ENCODE data around the gene JAG1. TPM values are rescaled to one million over a fixed set of nuclear protein-coding genes. Genes with fewer than 3 reads are reported as not detected.
"Not testable (repeated sequence)": the region's sequence is repeated elsewhere in the genome, so short reads cannot be mapped to it uniquely, and the experiment has no call there.

Gene JAG1
- total RNA-seq, 1 donor = 60.1 TPM

- DNase-seq (ENCODE audit: insufficient read length, low spot score, missing footprints) = peak; percentile 91
- Histone ChIP-seq H3K4me2 (ENCODE audit: insufficient read depth, low read length) (peak overlapping the region; percentile 85), H3K27ac (ENCODE audit: low read depth, low read length) (peak overlapping the region; percentile 80), H3K4me1 (ENCODE audit: insufficient read depth, low read length) (peaks cover 30% of the 10 kb centered on the region), H3K4me3 (ENCODE audit: insufficient read depth, low read length) (peak overlapping the region; percentile 62), H3K27me3 (ENCODE audit: insufficient read depth, low read length) (no peaks in the 10 kb centered on the region), H2AFZ (ENCODE audit: low read length) (peak overlapping the region; percentile 38), H3K36me3 (ENCODE audit: insufficient read depth, low read length) (no peaks in the 10 kb centered on the region), H3K79me2 (ENCODE audit: insufficient read depth, low read length) (no peaks in the 10 kb centered on the region), H4K20me1 (ENCODE audit: insufficient read depth, low read length) (no peaks in the 10 kb centered on the region), H3K9me3 (ENCODE audit: low read depth, low read length) (no peaks in the 10 kb centered on the region)
- no peak for TF ChIP-seq CTCF (IDR thresholded peaks at IDR 0.05; ENCODE audit: extremely low read depth, low read depth, low read length)
These were observed 51.0 kb downstream of the JAG1 start for GRCh38 chr20:10622657-10623418.

GRCh38 chr20:10621149-10621548, 52.6 kb downstream of the JAG1 start:
- DNase-seq (ENCODE audit: insufficient read length, low spot score, missing footprints) = no peak
- no peaks in the 10 kb centered on the region for H3K9me3 ChIP-seq (ENCODE audit: low read depth, low read length)
- no peak overlapping the region for H3K4me3 ChIP-seq (ENCODE audit: insufficient read depth, low read length)
- H3K27ac ChIP-seq (ENCODE audit: low read depth, low read length) = no peak overlapping the region
- H4K20me1 ChIP-seq (ENCODE audit: insufficient read depth, low read length) = no peaks in the 10 kb centered on the region
- H2AFZ ChIP-seq (ENCODE audit: low read length) = no peak overlapping the region
- no peak overlapping the region for H3K4me2 ChIP-seq (ENCODE audit: insufficient read depth, low read length)
- H3K79me2 ChIP-seq (ENCODE audit: insufficient read depth, low read length) = no peaks in the 10 kb centered on the region
- peaks cover 30% of the 10 kb centered on the region for H3K4me1 ChIP-seq (ENCODE audit: insufficient read depth, low read length)
- no peak for TF ChIP-seq CTCF (IDR thresholded peaks at IDR 0.05; ENCODE audit: extremely low read depth, low read depth, low read length)
- no peaks in the 10 kb centered on the region for H3K27me3 ChIP-seq (ENCODE audit: insufficient read depth, low read length)
- no peaks in the 10 kb centered on the region for H3K36me3 ChIP-seq (ENCODE audit: insufficient read depth, low read length)

- Histone ChIP-seq H4K20me1 (ENCODE audit: insufficient read depth, low read length) (no peaks in the 10 kb centered on the region), H3K36me3 (ENCODE audit: insufficient read depth, low read length) (no peaks in the 10 kb centered on the region), H3K4me3 (ENCODE audit: insufficient read depth, low read length) (no peak overlapping the region), H3K4me1 (ENCODE audit: insufficient read depth, low read length) (peaks cover 30% of the 10 kb centered on the region), H3K27ac (ENCODE audit: low read depth, low read length) (peak overlapping the region; percentile 86), H3K79me2 (ENCODE audit: insufficient read depth, low read length) (no peaks in the 10 kb centered on the region), H3K9me3 (ENCODE audit: low read depth, low read length) (no peaks in the 10 kb centered on the region), H3K4me2 (ENCODE audit: insufficient read depth, low read length) (peak overlapping the region; percentile 20), H3K27me3 (ENCODE audit: insufficient read depth, low read length) (no peaks in the 10 kb centered on the region), H2AFZ (ENCODE audit: low read length) (no peak overlapping the region)
- no peak for TF ChIP-seq CTCF (IDR thresholded peaks at IDR 0.05; ENCODE audit: extremely low read depth, low read depth, low read length)
- peak; percentile 73 for DNase-seq (ENCODE audit: insufficient read length, low spot score, missing footprints)
These were observed 54.4 kb downstream of the JAG1 start for GRCh38 chr20:10619427-10619826.

GRCh38 chr20:10618611-10619245, 55.1 kb downstream of the JAG1 start:
- Histone ChIP-seq H3K4me3 (ENCODE audit: insufficient read depth, low read length) (no peak overlapping the region), H3K4me1 (ENCODE audit: insufficient read depth, low read length) (peaks cover 28% of the 10 kb centered on the region), H4K20me1 (ENCODE audit: insufficient read depth, low read length) (no peaks in the 10 kb centered on the region), H3K9me3 (ENCODE audit: low read depth, low read length) (no peaks in the 10 kb centered on the region), H2AFZ (ENCODE audit: low read length) (no peak overlapping the region), H3K27ac (ENCODE audit: low read depth, low read length) (peak overlapping the region; percentile 86), H3K79me2 (ENCODE audit: insufficient read depth, low read length) (no peaks in the 10 kb centered on the region), H3K27me3 (ENCODE audit: insufficient read depth, low read length) (no peaks in the 10 kb centered on the region), H3K4me2 (ENCODE audit: insufficient read depth, low read length) (no peak overlapping the region), H3K36me3 (ENCODE audit: insufficient read depth, low read length) (no peaks in the 10 kb centered on the region)
- no peak for TF ChIP-seq CTCF (IDR thresholded peaks at IDR 0.05; ENCODE audit: extremely low read depth, low read depth, low read length)
- no peak for DNase-seq (ENCODE audit: insufficient read length, low spot score, missing footprints)

- not testable (repeated sequence) for H3K79me2 ChIP-seq (ENCODE audit: insufficient read depth, low read length); H2AFZ ChIP-seq (ENCODE audit: low read length); H3K4me2 ChIP-seq (ENCODE audit: insufficient read depth, low read length); H3K4me3 ChIP-seq (ENCODE audit: insufficient read depth, low read length); H3K27ac ChIP-seq (ENCODE audit: low read depth, low read length); H4K20me1 ChIP-seq (ENCODE audit: insufficient read depth, low read length); H3K36me3 ChIP-seq (ENCODE audit: insufficient read depth, low read length); H3K27me3 ChIP-seq (ENCODE audit: insufficient read depth, low read length); DNase-seq (ENCODE audit: insufficient read length, low spot score, missing footprints); H3K9me3 ChIP-seq (ENCODE audit: low read depth, low read length)
- H3K4me1 ChIP-seq (ENCODE audit: insufficient read depth, low read length) = peaks cover 18% of the 10 kb centered on the region
These were observed 56.2 kb downstream of the JAG1 start for GRCh38 chr20:10617549-10618133.

Measured in osteoblast (primary cell).